CD14-positive monocyte (primary cell): ENCODE data around the gene BCAS1. TPM values are rescaled to one million over a fixed set of nuclear protein-coding genes. Genes with fewer than 3 reads are reported as not detected.

Source experiments
- DNase-seq, 3 donors: peaks; one replicate each; pipeline ENCODE4 v3.0.0-alpha.2; 2011 to 2022
- H2AFZ ChIP-seq: 2 replicates; pipeline ENCODE4 v1.6.0; 2012; ENCODE audit warnings: mild to moderate bottlenecking, low read depth, low read length, inconsistent platforms; ENCODE audit not compliant: insufficient read depth, poor library complexity, severe bottlenecking
- H3K27ac ChIP-seq, 2 donors: 1 replicate in 1 of 2; 2 replicates in 1 of 2; pipeline ENCODE4 v1.5.1; 2012 to 2013; ENCODE audit warnings: low read length in 2 of 2, control low read depth in 1 of 2, inconsistent platforms in 1 of 2, low read depth in 1 of 2, mild to moderate bottlenecking in 1 of 2
- H3K27me3 ChIP-seq, 2 donors: one replicate each; pipeline versions ENCODE4 v1.6.0 to v1.6.1; 2011 to 2013; ENCODE audit warnings: low read length in 2 of 2; ENCODE audit not compliant: control insufficient read depth in 2 of 2, insufficient read depth in 2 of 2
- H3K36me3 ChIP-seq, 2 donors: replicated peaks in 1 of 2; 1 replicate in 1 of 2; 2 replicates in 1 of 2; pipeline versions ENCODE4 v1.5.1 to v1.6.1; 2012 to 2013; ENCODE audit warnings: low read length in 2 of 2, control low read depth in 1 of 2, inconsistent platforms in 1 of 2, mild to moderate bottlenecking in 1 of 2; ENCODE audit not compliant: insufficient read depth in 2 of 2, control insufficient read depth in 1 of 2
- H3K4me1 ChIP-seq, 2 donors: 1 replicate in 1 of 2; 2 replicates in 1 of 2; pipeline versions ENCODE4 v1.5.1 to v1.6.1; 2012 to 2013; ENCODE audit warnings: low read length in 2 of 2, control low read depth in 1 of 2, inconsistent platforms in 1 of 2, mild to moderate bottlenecking in 1 of 2, moderate library complexity in 1 of 2; ENCODE audit not compliant: insufficient read depth in 2 of 2, control insufficient read depth in 1 of 2
- H3K4me2 ChIP-seq: replicated peaks from 2 replicates; pipeline ENCODE3; 2012; ENCODE audit warnings: low read length, moderate library complexity, mild to moderate bottlenecking; ENCODE audit not compliant: poor library complexity, severe bottlenecking; ENCODE audit errors: extremely low read depth
- H3K4me3 ChIP-seq, 3 experiments: fragments of 200-600 bp in 1 of 3; sonication (generic) in 1 of 3; replicated peaks in 1 of 3; 1 replicate in 2 of 3; 2 replicates in 1 of 3; pipeline ENCODE4 v1.5.1; 2011 to 2013; ENCODE audit warnings: low read length in 3 of 3, mild to moderate bottlenecking in 3 of 3, control low read depth in 2 of 3, low read depth in 2 of 3, inconsistent platforms in 1 of 3, moderate library complexity in 1 of 3
- H3K79me2 ChIP-seq: 2 replicates; pipeline ENCODE4 v1.6.0; 2012; ENCODE audit warnings: mild to moderate bottlenecking, control low read depth, inconsistent platforms, low read length, moderate library complexity; ENCODE audit not compliant: insufficient read depth
- H3K9ac ChIP-seq: 2 replicates; pipeline ENCODE4 v1.6.0; 2017; ENCODE audit warnings: low read length, mild to moderate bottlenecking; ENCODE audit not compliant: insufficient read depth, poor library complexity, severe bottlenecking
- H3K9me3 ChIP-seq, 2 donors: replicated peaks in 1 of 2; 1 replicate in 1 of 2; 2 replicates in 1 of 2; pipeline versions ENCODE4 v1.5.1 to v1.6.1; 2012 to 2013; ENCODE audit warnings: low read length in 2 of 2, control low read depth in 1 of 2; ENCODE audit not compliant: control insufficient read depth in 1 of 2, insufficient read depth in 1 of 2
- H4K20me1 ChIP-seq: 2 replicates; pipeline ENCODE4 v1.6.0; 2012; ENCODE audit warnings: mild to moderate bottlenecking, low read length, control low read depth, moderate library complexity; ENCODE audit not compliant: insufficient read depth
- H3K27ac Mint-ChIP-seq, 7 donors: one replicate each; pipeline ENCODE4 v1.8.0; 2020; ENCODE audit warnings: mild to moderate bottlenecking in 7 of 7, mixed read lengths in 7 of 7, moderate library complexity in 6 of 7, inconsistent platforms in 2 of 7
- H3K27me3 Mint-ChIP-seq, 3 donors: one replicate each; pipeline ENCODE4 v1.8.0; 2021 to 2022; ENCODE audit warnings: low read depth in 3 of 3, mild to moderate bottlenecking in 3 of 3, mixed read lengths in 3 of 3, moderate library complexity in 3 of 3, inconsistent platforms in 1 of 3
- H3K36me3 Mint-ChIP-seq, 2 donors: one replicate each; pipeline ENCODE4 v1.8.0; 2020; ENCODE audit warnings: mixed read lengths in 2 of 2, inconsistent platforms in 1 of 2, mild to moderate bottlenecking in 1 of 2
- H3K4me1 Mint-ChIP-seq: one replicate; pipeline ENCODE4 v1.8.0; 2020; ENCODE audit warnings: mild to moderate bottlenecking, mixed read lengths
- H3K4me3 Mint-ChIP-seq, 2 donors: one replicate each; pipeline ENCODE4 v1.8.0; 2020; ENCODE audit warnings: mild to moderate bottlenecking in 2 of 2, mixed read lengths in 2 of 2, moderate library complexity in 1 of 2
- H3K9me3 Mint-ChIP-seq, 7 donors: one replicate each; pipeline ENCODE4 v1.8.0; 2020 to 2022; ENCODE audit warnings: mixed read lengths in 7 of 7, mild to moderate bottlenecking in 6 of 7, moderate library complexity in 6 of 7, inconsistent platforms in 2 of 7
- CTCF ChIP-seq: fragments of 200-600 bp; IDR thresholded peaks from one replicate; pipeline ENCODE4 v1.8.0; 2022; ENCODE audit warnings: antibody characterized with exemption, mild to moderate bottlenecking
- WGBS: methylation state at CpG from one replicate; pipeline ENCODE4 v1.1.5; 2013; ENCODE audit warnings: missing lambda C conversion rate; ENCODE audit not compliant: insufficient coverage; 5-methylcytosine and 5-hydroxymethylcytosine counted together
- intact Hi-C, 2 donors: fragments of 100-400 bp; cut with micrococcal nuclease; formaldehyde crosslinking; loops; one replicate each; pipeline versions ENCODE4 v1.15.0 to v1.15.1; 2023
- polyA plus RNA-seq, 3 donors: library from polyadenylated mRNA; depleted of rRNA in 1 of 3; unstranded in 2 of 3; stranded (reverse) in 1 of 3; fragments of 300-500 nt in 2 of 3; fragments of >200 nt in 1 of 3; fragmentation: Illumina TruSeq in 2 of 3; gene quantifications; 1 replicate in 2 of 3; 2 replicates in 1 of 3; pipeline ENCODE4 v1.2.3, GENCODE V29; 2012 to 2021

The BCAS1 gene
- polyA plus RNA-seq, 3 donors = 0.01 to 0.02 TPM; not detected in 1

- Histone ChIP-seq H3K27me3 (no peaks in the 10 kb centered on the region), H3K36me3 (no peaks in the 10 kb centered on the region), H2AFZ (no peak overlapping the region), H3K79me2 (no peaks in the 10 kb centered on the region), H3K27ac (no peak overlapping the region), H4K20me1 (no peaks in the 10 kb centered on the region), H3K4me1 (no peaks in the 10 kb centered on the region), H3K9me3 (no peaks in the 10 kb centered on the region), H3K9ac (no peak overlapping the region), H3K4me3 (no peak overlapping the region), H3K4me2 (no peak overlapping the region)
- Mint-ChIP-seq H3K27me3 (peaks cover 0 to 3% (median 2%) of the 10 kb centered on the region in 3 donors), H3K4me3 (no peak overlapping the region), H3K9me3 (peaks cover 0 to 5% (median 0%) of the 10 kb centered on the region in 7 donors), H3K4me1 (no peaks in the 10 kb centered on the region), H3K27ac (no peak overlapping the region), H3K36me3 (no peaks in the 10 kb centered on the region)
- 7% methylated on average over 2 of the region's 6 CpGs for WGBS
- intact Hi-C loops = no loop called here
- no peak for DNase-seq
- TF ChIP-seq CTCF = no peak
Observed at GRCh38 chr20:53984356-53985149, 85.8 kb downstream of the BCAS1 start.

- Mint-ChIP-seq H3K27me3 (peaks cover 0 to 3% (median 2%) of the 10 kb centered on the region in 3 donors), H3K27ac (no peak overlapping the region), H3K4me3 (no peak overlapping the region), H3K4me1 (no peaks in the 10 kb centered on the region), H3K36me3 (no peaks in the 10 kb centered on the region), H3K9me3 (peaks cover 0 to 5% (median 1%) of the 10 kb centered on the region in 7 donors)
- no peak overlapping the region for H2AFZ ChIP-seq
- DNase-seq = no peak
- no peak for TF ChIP-seq CTCF
- H3K27ac ChIP-seq = no peak overlapping the region
- intact Hi-C loops = no loop called here
- H3K4me2 ChIP-seq = no peak overlapping the region
- no peaks in the 10 kb centered on the region for H3K9me3 ChIP-seq
- H3K36me3 ChIP-seq = no peaks in the 10 kb centered on the region
- H3K79me2 ChIP-seq = no peaks in the 10 kb centered on the region
- WGBS = 89% methylated on average over 2 of the region's 3 CpGs
- no peaks in the 10 kb centered on the region for H3K27me3 ChIP-seq
- no peaks in the 10 kb centered on the region for H3K4me1 ChIP-seq
- H3K4me3 ChIP-seq = no peak overlapping the region
- H3K9ac ChIP-seq = no peak overlapping the region
- no peaks in the 10 kb centered on the region for H4K20me1 ChIP-seq
Observed at GRCh38 chr20:53983401-53983800, 87.0 kb downstream of the BCAS1 start.
